Brain pericyte (primary cell): ENCODE measurements around the gene ZSWIM4.

Experiments used
- DNase-seq: peaks from one replicate; pipeline ENCODE4 v3.0.0-alpha.2; 2012; ENCODE audit warnings: low read depth, low spot score

The ZSWIM4 gene

DNA sequence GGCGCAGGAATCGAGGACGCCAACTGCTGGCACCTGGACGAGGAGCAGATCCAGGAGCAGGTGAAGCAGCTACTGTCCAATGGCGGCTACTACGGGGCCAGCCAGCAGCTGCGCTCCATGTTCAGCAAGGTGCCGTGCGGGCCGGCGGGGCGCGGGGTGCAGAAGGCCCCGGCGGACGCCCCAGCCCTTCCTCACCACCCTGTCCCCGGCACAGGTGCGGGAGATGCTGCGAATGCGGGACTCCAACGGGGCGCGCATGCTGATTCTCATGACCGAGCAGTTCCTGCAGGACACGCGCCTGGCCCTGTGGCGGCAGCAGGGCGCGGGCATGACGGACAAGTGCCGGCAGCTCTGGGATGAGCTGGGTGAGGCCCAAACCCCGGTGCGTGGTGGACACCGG, 13.6 kb downstream of the ZSWIM4 start:
- DNase-seq: no peak

GRCh38 chr19:13812544-13812943, 17.3 kb downstream of the ZSWIM4 start:
- DNase-seq: no peak

DNA sequence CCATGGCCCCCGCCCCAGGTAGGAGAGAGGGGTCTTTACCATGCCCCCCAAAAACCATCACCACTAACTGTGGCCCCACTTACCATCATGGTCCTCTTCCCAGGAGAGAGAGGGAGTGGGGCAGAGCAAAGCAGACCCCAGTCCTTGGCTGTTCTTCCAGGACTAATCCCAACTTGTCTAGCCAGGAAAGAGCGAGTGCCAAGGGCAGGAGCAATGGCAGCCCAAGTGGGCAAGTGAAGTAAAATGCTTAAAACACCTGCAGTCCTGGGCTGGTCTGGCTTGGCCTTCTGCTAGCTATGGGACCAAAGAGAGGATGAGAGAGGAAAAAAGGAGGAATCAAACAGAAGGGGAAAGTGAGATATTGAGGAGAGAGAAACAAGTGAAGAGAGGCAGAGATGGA, 17.9 kb downstream of the ZSWIM4 start:
- no peak for DNase-seq

DNA sequence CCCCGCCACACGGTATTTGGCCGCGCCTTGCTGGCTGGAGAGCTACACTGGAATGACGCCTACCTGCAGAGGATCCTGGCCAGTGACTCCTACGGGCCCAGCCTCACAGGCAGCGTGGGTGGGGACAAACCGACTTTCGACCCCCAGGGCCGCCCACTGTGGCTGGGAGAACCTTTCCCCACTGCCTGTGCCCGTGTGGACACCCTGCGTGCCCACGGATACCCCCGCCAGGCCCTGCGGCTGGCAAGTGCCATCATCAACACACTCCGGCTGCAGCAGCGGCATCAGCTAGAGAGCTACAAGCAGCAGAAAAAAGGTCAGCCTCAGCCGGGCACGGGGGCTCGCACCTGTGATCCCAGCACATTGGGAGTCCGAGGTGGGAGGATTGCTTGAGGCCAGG, 19.3 kb downstream of the ZSWIM4 start:
- DNase-seq: no peak

GRCh38 chr19:13817018-13817614, 21.9 kb downstream of the ZSWIM4 start:
- DNase-seq: no peak

DNA sequence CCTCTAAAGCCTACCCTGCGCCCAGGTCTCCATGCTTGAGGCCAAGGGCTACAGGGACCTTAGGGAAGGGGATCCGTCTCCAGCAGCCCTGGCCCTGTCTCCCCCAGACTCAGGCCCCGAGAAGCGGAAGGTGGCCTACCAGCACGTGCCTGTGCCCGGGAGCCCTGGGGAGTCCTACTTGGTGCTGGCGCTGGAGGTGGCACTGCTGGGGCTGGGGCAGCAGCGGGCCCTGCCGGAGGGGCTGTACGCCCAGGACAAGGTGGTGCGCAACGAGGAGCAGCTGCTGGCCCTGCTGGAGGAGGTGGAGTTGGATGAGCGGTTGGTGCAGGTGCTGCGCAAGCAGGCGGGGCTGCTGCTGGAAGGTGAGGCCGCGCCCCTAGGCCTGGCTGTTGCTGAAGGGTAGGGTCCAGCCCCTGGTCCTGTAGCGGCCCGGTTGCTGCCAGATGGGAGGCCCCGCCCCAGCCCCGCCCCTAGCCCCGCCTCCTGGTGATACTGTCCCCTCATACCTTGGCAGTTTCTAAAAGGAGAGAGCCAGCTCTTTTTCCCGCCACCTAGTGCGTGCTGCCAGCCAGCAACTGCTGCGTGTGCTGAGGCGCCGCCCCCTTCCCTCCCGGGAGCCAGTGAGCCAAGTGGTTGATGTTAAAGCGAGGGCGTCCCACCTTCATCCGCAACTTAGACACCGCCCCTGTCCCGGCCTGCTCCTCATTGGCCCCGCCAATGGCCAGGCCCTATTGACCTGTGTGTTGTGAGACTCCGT, 22.6 kb downstream of the ZSWIM4 start:
- DNase-seq: no peak

DNA sequence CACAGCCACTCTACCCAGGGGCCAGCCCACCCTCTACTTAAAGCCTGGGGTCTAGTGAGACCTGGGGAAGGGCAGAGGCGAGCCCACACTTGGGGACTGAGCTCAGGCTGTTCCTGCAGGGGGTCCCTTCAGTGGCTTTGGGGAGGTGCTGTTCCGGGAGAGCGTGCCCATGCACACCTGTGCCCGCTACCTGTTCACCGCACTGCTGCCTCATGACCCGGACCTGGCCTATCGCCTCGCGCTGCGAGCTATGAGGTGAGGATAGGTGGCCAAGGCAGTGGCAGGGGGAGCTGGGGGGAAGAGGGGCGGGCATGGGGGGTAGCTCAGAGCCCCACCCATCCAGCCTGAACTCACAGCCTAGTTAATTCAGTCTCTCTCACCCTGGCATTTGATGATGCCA, 24.0 kb downstream of the ZSWIM4 start:
- DNase-seq: no peak

DNA sequence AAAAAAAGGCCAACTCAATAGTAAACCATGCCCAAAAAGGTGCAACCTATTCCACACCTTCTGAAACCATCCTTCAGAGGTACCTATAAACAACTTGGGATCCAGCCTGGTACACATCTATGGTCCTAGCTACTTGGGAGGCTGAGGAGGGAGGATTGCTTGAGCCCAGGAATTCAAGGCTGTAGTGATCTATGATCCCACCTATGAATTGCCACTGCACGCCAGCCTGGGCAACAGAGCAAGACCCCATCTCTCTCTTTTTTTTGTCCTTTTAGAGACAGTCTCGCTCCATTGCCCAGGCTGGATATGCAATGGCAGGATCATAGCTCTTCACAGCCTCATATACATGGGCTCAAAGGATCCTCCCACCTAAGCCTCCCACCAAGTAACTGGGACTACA, 26.0 kb downstream of the ZSWIM4 start:
- no peak for DNase-seq

GRCh38 chr19:13823256-13823655, 28.0 kb downstream of the ZSWIM4 start:
- DNase-seq: no peak

DNA sequence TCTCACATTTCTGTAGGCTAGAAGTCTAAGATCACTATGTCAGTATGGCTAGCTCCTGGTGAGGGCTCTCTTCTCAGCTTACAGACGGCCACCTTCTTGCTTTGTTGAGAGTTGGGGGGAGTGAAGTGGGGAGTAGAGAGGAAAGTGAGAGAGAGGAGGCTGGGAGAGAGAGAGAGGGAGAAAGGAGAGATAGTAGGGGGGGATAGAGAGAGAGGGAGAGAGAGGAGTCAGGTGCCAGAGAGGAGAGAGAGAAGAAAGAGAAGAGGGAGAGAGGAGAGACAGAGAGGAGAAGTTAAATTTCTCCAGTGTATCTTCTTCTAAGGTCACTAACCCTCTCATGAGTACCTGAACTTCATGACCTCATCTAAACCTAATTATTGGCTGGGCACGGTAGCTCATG, 28.7 kb downstream of the ZSWIM4 start:
- no peak for DNase-seq

GRCh38 chr19:13824703-13825102, 29.5 kb downstream of the ZSWIM4 start:
- no peak for DNase-seq

DNA sequence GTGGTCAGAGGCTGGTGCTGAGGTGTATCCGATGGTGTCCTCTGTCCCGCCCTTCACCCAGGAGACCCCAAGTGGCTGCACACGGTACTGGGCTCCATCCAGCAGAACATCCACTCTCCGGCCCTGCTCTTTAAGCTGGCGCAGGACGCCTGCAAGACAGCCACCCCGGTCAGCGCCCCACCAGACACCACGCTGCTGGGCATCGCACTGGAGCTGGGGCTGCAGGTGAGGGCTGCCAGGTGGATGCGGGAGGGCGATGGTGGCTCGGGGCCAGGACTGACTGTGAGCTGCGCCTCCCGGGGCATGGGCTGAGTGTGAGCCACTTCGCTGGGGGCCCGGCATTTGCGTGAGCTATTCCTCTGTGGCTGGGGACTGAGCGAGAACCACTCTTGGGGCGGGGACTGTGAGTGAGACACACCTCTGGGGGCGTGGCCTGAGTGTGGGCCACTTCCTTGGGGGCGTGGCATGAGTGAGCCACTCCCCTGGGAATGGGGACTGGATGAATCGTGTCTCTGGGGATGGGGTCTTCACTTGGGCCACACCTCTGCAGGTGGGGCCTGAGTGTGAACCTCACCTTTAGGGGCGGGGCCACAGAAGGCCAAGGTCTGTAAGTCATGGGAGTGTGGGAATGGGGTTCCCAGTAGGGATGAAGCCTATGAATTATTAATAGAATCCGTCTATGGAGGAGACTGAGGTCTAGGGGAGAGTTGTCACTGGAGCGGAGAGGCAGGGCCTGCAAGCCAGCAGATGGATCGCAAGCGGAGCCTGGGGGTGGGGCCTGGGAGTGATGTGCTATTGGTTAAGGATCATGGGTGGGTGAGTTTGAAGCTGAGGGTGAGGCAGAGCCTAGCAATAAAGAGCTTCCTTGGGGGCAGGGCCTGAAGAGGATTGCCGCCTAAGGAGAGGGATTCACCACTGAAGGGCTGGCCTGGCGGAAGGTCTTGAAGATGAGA, 30.5 kb downstream of the ZSWIM4 start:
- DNase-seq: no peak

DNA sequence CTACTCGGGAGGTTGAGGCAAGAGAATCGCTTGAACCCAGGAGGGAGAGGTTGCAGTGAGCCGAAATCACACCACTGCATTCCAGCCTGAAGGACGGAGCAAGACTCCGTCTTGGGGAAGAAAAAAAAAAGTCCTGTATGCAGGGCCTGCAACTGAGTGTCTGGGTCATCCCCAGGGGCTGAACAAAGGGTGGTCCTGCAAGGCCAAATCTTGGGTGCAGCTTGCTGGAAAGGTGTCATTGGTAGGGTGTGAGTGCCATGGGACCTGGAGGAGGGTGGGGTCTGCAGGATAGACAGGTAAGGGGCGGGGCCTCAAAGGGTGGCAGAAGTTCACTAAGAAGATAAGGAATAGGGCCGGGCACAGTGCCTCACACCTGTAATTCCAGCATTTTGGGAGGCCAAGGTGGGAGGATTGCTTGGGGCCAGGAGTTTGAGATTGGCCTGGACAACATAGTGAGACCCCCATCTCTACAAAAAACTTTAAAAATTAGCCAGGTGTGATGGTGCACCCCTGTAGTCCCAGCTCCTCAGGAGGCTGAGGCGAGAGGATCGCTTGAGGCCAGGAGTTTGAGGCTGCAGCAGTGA, 31.5 kb downstream of the ZSWIM4 start:
- no peak for DNase-seq

DNA sequence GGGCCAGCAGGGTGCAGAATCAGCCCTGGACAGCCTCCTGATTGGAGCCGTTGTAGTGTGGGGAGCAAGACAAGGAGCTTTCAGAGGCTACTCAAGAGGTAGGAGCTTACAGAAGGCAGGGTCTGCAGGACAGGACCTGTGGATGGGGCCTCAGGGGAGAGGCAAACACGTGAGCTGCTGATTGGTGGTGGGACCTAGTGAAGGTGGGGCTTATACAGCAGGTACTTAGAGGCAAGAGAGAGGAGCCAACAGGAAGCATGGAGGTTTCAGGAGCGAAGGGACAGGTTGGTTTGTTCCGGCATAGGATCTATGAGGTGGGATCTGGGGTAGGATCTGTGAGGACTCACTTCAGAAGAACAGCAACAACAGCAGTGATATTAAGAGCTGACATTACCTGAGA, 32.4 kb downstream of the ZSWIM4 start:
- DNase-seq: no peak

DNA sequence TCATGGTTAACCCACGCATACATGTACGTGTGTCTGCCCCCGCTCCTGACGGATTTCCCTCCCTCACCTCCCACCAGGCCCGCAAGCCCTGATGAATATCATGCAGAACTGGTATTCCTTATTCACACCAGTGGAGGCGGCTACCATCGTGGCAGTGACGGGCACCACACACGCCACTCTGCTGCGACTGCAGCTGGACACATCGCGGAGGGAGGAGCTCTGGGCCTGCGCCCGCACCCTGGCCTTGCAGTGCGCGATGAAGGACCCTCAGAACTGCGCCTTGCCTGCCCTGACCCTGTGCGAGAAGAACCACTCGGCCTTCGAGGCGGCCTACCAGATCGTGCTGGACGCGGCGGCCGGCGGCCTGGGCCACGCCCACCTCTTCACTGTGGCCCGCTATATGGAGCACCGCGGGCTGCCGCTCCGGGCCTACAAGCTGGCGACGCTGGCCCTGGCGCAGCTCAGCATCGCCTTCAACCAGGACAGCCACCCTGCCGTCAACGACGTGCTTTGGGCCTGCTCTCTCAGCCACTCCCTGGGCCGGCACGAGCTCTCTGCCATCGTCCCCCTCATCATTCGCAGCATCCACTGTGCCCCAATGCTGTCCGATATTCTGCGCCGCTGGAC, 35.0 kb downstream of the ZSWIM4 start:
- no peak for DNase-seq

- no peak for DNase-seq
These were observed 35.7 kb downstream of the ZSWIM4 start for GRCh38 chr19:13830741-13831536.

DNA sequence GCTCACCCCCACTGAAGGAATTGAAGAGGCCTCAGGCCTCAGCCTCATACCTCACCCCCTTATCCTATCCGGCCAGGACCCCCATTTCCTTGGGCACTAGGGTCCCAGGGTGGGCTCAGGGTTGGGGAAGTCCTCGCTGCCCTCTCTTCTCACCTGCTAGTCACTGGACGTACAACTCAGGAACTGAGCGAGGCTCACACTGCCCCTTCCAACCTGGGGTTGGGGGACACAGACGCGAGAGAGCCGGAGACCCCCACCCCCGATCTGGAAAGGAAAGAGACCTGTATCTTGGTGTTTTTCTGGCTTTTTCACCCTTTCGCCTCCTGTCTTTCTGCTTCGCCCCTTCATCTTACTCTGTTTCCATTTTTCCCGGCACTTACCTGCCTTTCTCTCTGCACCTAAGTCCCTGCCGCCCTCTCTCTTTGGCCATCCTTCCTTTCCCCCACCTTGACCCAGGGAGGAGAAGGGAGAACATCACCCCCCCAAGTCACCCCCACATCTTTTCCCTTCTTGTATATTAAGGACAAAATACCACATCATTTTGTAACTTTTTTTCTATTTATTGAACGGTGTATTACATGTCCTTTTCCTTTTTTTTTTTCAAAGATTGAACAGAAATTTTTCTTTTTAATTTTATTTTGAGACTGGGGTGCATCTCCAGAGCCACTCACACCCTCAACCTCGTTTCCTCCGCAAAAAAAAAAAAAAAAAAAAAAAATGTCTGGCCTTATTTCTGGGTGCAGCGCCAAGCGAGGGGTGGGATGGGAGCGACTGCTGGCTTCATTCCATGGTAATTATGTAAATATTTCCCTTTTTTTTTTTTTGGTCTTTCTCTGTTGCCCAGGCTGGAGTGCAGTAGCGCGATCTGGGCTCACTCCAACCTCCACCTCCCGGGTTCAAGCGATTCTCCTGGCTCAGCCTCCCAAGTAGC, 36.6 kb downstream of the ZSWIM4 start:
- DNase-seq: no peak

- DNase-seq: no peak
These were observed 38.3 kb downstream of the ZSWIM4 start for GRCh38 chr19:13833330-13834243.
